T-cell (primary cell): ENCODE results near the gene GNPAT. TPM values are rescaled to one million over a fixed set of nuclear protein-coding genes. Genes with fewer than 3 reads are reported as not detected.

Source experiments
- ATAC-seq, 4 experiments: fragments of 200-7000 bp in 3 of 4; fragments of 150-1000 bp in 1 of 4; cut with Tn5 transposase; replicated peaks in 1 of 4; 1 replicate in 3 of 4; 2 replicates in 1 of 4; pipeline ENCODE4 v1.10.0; 2021; ENCODE audit warnings: moderate library complexity in 3 of 4, mild to moderate bottlenecking in 2 of 4, moderate number of reproducible peaks in 1 of 4
- CTCF ChIA-PET, 2 donors: fragments of 300-600 bp; sonication (Branson Sonifier 250); formaldehyde crosslinking; loops; one replicate each; lab custom pipeline; 2022; ENCODE audit warnings: antibody characterized with exemption in 2 of 2; lab: Charles Lee
- POLR2A ChIA-PET, 2 donors: fragments of 300-600 bp; sonication (Branson Sonifier 250); formaldehyde crosslinking; loops; one replicate each; lab custom pipeline; 2022; ENCODE audit warnings: antibody characterized with exemption in 2 of 2; lab: Charles Lee
- DNase-seq, 35 experiments: peaks; one replicate each; pipeline versions ENCODE4 v3.0.0 to v3.0.0-alpha.2; 2013 to 2023
- H3K27ac ChIP-seq: one replicate; pipeline ENCODE4 v1.5.1; 2013; ENCODE audit warnings: low read length
- H3K27me3 ChIP-seq, 2 experiments: replicated peaks in 1 of 2; 1 replicate in 1 of 2; 2 replicates in 1 of 2; pipeline versions ENCODE4 v1.6.1 to v1.7.0; 2013; ENCODE audit warnings: low read length in 1 of 2, mixed read lengths in 1 of 2; ENCODE audit not compliant: control insufficient read depth in 2 of 2, insufficient read depth in 2 of 2; ENCODE audit errors: extremely low read depth in 1 of 2
- H3K36me3 ChIP-seq, 2 donors: 1 replicate in 1 of 2; 2 replicates in 1 of 2; pipeline versions ENCODE4 v1.6.1 to v1.7.0; 2013; ENCODE audit warnings: low read length in 1 of 2; ENCODE audit not compliant: control insufficient read depth in 2 of 2, insufficient read depth in 1 of 2; ENCODE audit errors: extremely low read depth in 1 of 2
- H3K4me1 ChIP-seq, 2 experiments: 1 replicate in 1 of 2; 2 replicates in 1 of 2; pipeline versions ENCODE4 v1.6.1 to v1.7.0; 2013; ENCODE audit warnings: low read length in 2 of 2, mixed read lengths in 1 of 2; ENCODE audit not compliant: insufficient read depth in 2 of 2, control insufficient read depth in 1 of 2; ENCODE audit errors: extremely low read depth in 1 of 2
- H3K4me3 ChIP-seq, 2 donors: 1 replicate in 1 of 2; 2 replicates in 1 of 2; pipeline versions ENCODE4 v1.5.1 to v1.7.0; 2013; ENCODE audit warnings: mild to moderate bottlenecking in 2 of 2, low read length in 1 of 2, moderate library complexity in 1 of 2; ENCODE audit not compliant: control insufficient read depth in 1 of 2; ENCODE audit errors: extremely low read depth in 1 of 2
- H3K9me3 ChIP-seq: 2 replicates; pipeline ENCODE4 v1.7.0; 2013
- H3K27ac Mint-ChIP-seq, 2 donors: one replicate each; pipeline ENCODE4 v1.8.0; 2020 to 2021; ENCODE audit warnings: mild to moderate bottlenecking in 2 of 2, mixed read lengths in 2 of 2
- H3K27me3 Mint-ChIP-seq, 2 donors: one replicate each; pipeline ENCODE4 v1.8.0; 2021 to 2022; ENCODE audit warnings: mixed read lengths in 2 of 2
- H3K36me3 Mint-ChIP-seq: one replicate; pipeline ENCODE4 v1.8.0; 2021; ENCODE audit warnings: mixed read lengths
- H3K4me1 Mint-ChIP-seq, 3 donors: one replicate each; pipeline ENCODE4 v1.8.0; 2020 to 2022; ENCODE audit warnings: mixed read lengths in 3 of 3, mild to moderate bottlenecking in 1 of 3
- H3K4me3 Mint-ChIP-seq, 3 donors: one replicate each; pipeline ENCODE4 v1.8.0; 2020 to 2022; ENCODE audit warnings: mild to moderate bottlenecking in 3 of 3, mixed read lengths in 3 of 3, moderate library complexity in 3 of 3
- H3K9me3 Mint-ChIP-seq, 3 donors: one replicate each; pipeline ENCODE4 v1.8.0; 2020 to 2022; ENCODE audit warnings: mixed read lengths in 3 of 3
- WGBS: methylation state at CpG from one replicate; pipeline ENCODE4 v1.1.5; 2013; ENCODE audit warnings: missing lambda C conversion rate; ENCODE audit not compliant: insufficient coverage; 5-methylcytosine and 5-hydroxymethylcytosine counted together
- total RNA-seq, 35 experiments: library from RNA in 6 of 35; stranded (reverse) in 6 of 35; fragments of 120-200 nt in 1 of 35; gene quantifications; one replicate each; pipeline versions ENCODE4 v1.2.1 to v1.2.4 and lab custom pipeline; 2013 to 2026

GNPAT gene
- total RNA-seq, 5 donors from 2014 or later (not counting 1 experiment from before 2014, with no cell fraction given) = 23.7 to 36.9 (median 35.5) TPM

DNA sequence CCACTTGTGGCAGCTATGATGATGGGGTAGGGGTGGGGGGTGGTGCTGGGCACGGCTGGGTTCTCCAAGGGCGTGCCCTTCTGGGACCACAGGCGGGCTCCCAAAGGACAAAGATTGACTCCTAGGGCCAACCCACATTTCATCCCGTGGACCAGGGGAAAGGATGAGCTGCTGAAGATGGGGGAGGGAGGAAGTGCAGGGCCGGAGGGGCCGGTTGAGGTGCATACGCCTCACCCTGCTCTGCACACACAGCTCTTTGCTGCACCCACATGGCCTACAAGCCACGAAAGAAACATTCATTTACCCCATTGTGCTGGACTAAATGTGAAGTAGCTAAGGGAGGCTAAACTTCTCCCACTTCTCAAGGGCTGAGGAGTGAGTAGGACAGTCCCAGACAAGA is 34.2 kb upstream of the GNPAT start:
- Mint-ChIP-seq H3K27me3 (peaks cover 7 to 13% of the 10 kb centered on the region in 2 donors), H3K4me1 (peaks cover 10 to 17% (median 11%) of the 10 kb centered on the region in 3 donors), H3K4me3 (no peak overlapping the region), H3K9me3 (no peaks in the 10 kb centered on the region), H3K36me3 (no peaks in the 10 kb centered on the region), H3K27ac (no peak overlapping the region)
- Histone ChIP-seq H3K36me3 (no peaks in the 10 kb centered on the region), H3K4me3 (no peak overlapping the region), H3K27ac (no peak overlapping the region), H3K9me3 (no peaks in the 10 kb centered on the region), H3K4me1 (peaks cover 0 to 17% of the 10 kb centered on the region in 2 experiments), H3K27me3 (peaks cover 0 to 13% of the 10 kb centered on the region in 2 experiments)
- DNase-seq = no peak
- no peak for ATAC-seq
- CTCF ChIA-PET = no interaction called here
- WGBS = 100% methylated on average over 1 of the region's 8 CpGs
- POLR2A ChIA-PET = interaction anchor here in 1 of 2 donors (0.7 kb wide), 1 partner anchor 505 kb away, joined by 4 read pairs; no protein-coding TSS in a partner anchor

DNA sequence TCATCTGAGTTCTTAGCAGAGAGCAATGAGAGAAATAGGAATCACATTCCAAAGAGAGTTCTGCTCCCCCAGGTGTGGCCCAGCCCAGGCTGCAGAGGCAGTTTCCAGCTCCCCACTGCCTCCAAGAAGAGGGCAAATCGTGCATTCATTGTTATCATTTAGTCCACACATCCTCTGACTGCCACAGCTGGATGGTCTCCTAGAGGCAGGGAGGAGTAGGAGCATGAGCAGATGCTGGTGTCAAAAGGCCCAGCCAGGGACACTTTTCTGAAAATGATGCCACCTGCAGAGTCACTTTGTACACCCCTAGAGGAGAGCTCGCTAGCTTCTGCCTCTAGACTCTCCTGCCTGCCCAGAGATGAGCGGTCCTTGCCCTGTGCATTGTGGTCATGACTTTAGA is 33.6 kb upstream of the GNPAT start:
- H3K9me3 Mint-ChIP-seq = no peaks in the 10 kb centered on the region
- Histone ChIP-seq H3K4me1 (peaks cover 0 to 15% of the 10 kb centered on the region in 2 experiments), H3K27me3 (peaks cover 0 to 13% of the 10 kb centered on the region in 2 experiments), H3K27ac (no peak overlapping the region), H3K36me3 (no peaks in the 10 kb centered on the region), H3K9me3 (no peaks in the 10 kb centered on the region), H3K4me3 (no peak overlapping the region)
- no peak overlapping the region for H3K27ac Mint-ChIP-seq
- ATAC-seq = no peak
- no peaks in the 10 kb centered on the region for H3K36me3 Mint-ChIP-seq
- no peak overlapping the region for H3K4me3 Mint-ChIP-seq
- peaks cover 9 to 13% (median 10%) of the 10 kb centered on the region in 3 donors for H3K4me1 Mint-ChIP-seq
- CTCF ChIA-PET = interaction anchor here (0.7 kb wide), 2 partner anchors 43 to 751 kb away, joined by 3 read pairs; no protein-coding TSS in a partner anchor
- WGBS = no CpG with 5 or more reads among the region's 3 CpGs
- peaks cover 7 to 14% of the 10 kb centered on the region in 2 donors for H3K27me3 Mint-ChIP-seq
- POLR2A ChIA-PET = no interaction called here
- DNase-seq = no peak

DNA sequence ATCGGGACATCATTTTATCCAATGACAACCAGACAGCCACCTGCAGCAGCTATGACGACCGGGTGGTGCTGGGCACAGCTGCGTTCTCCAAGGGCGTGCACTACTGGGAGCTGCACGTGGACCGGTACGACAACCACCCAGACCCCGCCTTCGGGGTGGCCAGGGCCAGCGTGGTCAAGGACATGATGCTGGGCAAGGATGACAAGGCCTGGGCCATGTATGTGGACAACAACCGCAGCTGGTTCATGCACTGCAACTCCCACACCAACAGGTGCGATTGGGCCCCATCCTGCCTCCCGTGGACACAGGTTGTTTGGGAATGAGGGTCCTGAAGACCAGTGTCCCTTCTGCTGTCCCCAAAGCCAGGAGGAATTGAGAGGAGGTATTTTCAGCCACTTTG is 32.0 kb upstream of the GNPAT start:
- Histone ChIP-seq H3K9me3 (no peaks in the 10 kb centered on the region), H3K4me3 (no peak overlapping the region), H3K36me3 (no peaks in the 10 kb centered on the region), H3K27ac (no peak overlapping the region), H3K4me1 (peaks cover 0 to 10% of the 10 kb centered on the region in 2 experiments), H3K27me3 (peaks cover 0 to 9% of the 10 kb centered on the region in 2 experiments)
- no peak overlapping the region for H3K27ac Mint-ChIP-seq
- no peak overlapping the region for H3K4me3 Mint-ChIP-seq
- peaks cover 9 to 11% (median 10%) of the 10 kb centered on the region in 3 donors for H3K4me1 Mint-ChIP-seq
- DNase-seq = no peak
- 91% methylated on average over 11 of the region's 14 CpGs for WGBS
- ChIA-PET POLR2A (no interaction called here), CTCF (no interaction called here)
- no peak for ATAC-seq
- H3K36me3 Mint-ChIP-seq = no peaks in the 10 kb centered on the region
- H3K9me3 Mint-ChIP-seq = no peaks in the 10 kb centered on the region
- peaks cover 7 to 15% of the 10 kb centered on the region in 2 donors for H3K27me3 Mint-ChIP-seq

DNA sequence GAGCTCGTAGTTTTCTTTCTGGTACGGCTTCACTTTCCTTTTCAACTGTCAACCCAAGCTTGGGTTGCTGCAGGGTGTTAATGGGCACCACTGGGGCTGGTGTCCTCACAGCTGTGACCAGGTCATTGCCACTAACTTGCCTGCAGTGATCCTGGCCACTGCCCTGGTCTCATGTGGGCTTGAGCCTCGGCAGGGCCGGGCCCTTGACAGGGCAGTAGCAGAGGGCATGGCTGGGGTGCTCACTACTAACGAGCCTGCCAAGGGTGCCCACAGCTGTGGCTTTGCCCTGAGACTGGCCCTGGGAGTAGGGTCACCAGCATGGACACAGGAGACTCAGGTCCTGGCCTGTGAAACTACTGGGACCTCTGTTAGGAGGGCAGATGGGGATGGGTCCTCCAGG is 31.5 kb upstream of the GNPAT start:
- Histone ChIP-seq H3K9me3 (no peaks in the 10 kb centered on the region), H3K4me3 (no peak overlapping the region), H3K4me1 (peaks cover 0 to 10% of the 10 kb centered on the region in 2 experiments), H3K27me3 (peaks cover 0 to 9% of the 10 kb centered on the region in 2 experiments), H3K36me3 (no peaks in the 10 kb centered on the region), H3K27ac (no peak overlapping the region)
- H3K27ac Mint-ChIP-seq = no peak overlapping the region
- DNase-seq (no peak), ATAC-seq (no peak)
- H3K4me3 Mint-ChIP-seq = no peak overlapping the region
- ChIA-PET POLR2A (no interaction called here), CTCF (interaction anchor here (1.0 to 1.6 kb wide), 3 partner anchors 10 to 293 kb away, joined by 3 to 4 read pairs (median 3); no protein-coding TSS in a partner anchor)
- H3K9me3 Mint-ChIP-seq = no peaks in the 10 kb centered on the region
- no peaks in the 10 kb centered on the region for H3K36me3 Mint-ChIP-seq
- 67% methylated on average over 5 of the region's 5 CpGs for WGBS
- H3K27me3 Mint-ChIP-seq = peaks cover 7 to 11% of the 10 kb centered on the region in 2 donors
- peaks cover 9 to 11% (median 10%) of the 10 kb centered on the region in 3 donors for H3K4me1 Mint-ChIP-seq

DNA sequence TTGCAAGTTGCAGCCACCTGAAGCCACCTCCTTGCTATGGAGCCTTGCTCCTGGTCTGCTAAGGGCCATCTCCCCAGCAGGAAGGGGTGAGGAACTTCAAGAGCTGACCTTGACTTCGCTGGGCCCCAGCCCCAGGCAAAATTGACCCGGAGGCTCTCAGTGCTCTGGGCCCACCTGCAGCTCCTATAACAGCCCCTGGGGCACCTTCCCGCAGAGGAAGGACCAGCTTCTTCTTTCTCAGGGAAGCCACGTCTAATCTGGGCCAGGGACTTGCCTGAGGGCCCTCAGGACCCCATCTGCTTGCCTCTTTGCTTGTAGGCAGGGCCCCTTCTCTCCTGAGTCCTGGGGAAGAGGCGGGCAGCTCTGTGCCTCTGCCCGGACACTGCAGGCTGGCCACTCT is 30.9 kb upstream of the GNPAT start:
- H3K4me1 ChIP-seq = peaks cover 0 to 14% of the 10 kb centered on the region in 2 experiments
- ChIA-PET CTCF (interaction anchor here (1.0 to 1.6 kb wide), 3 partner anchors 9 to 294 kb away, joined by 3 to 4 read pairs (median 3); no protein-coding TSS in a partner anchor), POLR2A (no interaction called here)
- no peak overlapping the region for H3K4me3 Mint-ChIP-seq
- peaks cover 2 to 6% of the 10 kb centered on the region in 2 donors for H3K27me3 Mint-ChIP-seq
- DNase-seq (no peak), ATAC-seq (no peak)
- H3K36me3 ChIP-seq = no peaks in the 10 kb centered on the region
- H3K9me3 ChIP-seq = no peaks in the 10 kb centered on the region
- peaks cover 9 to 12% (median 10%) of the 10 kb centered on the region in 3 donors for H3K4me1 Mint-ChIP-seq
- WGBS = 75% methylated on average over 4 of the region's 6 CpGs
- no peak overlapping the region for H3K27ac ChIP-seq
- peaks cover 0 to 9% of the 10 kb centered on the region in 2 experiments for H3K27me3 ChIP-seq
- H3K36me3 Mint-ChIP-seq = no peaks in the 10 kb centered on the region
- no peaks in the 10 kb centered on the region for H3K9me3 Mint-ChIP-seq
- no peak overlapping the region for H3K4me3 ChIP-seq
- no peak overlapping the region for H3K27ac Mint-ChIP-seq

DNA sequence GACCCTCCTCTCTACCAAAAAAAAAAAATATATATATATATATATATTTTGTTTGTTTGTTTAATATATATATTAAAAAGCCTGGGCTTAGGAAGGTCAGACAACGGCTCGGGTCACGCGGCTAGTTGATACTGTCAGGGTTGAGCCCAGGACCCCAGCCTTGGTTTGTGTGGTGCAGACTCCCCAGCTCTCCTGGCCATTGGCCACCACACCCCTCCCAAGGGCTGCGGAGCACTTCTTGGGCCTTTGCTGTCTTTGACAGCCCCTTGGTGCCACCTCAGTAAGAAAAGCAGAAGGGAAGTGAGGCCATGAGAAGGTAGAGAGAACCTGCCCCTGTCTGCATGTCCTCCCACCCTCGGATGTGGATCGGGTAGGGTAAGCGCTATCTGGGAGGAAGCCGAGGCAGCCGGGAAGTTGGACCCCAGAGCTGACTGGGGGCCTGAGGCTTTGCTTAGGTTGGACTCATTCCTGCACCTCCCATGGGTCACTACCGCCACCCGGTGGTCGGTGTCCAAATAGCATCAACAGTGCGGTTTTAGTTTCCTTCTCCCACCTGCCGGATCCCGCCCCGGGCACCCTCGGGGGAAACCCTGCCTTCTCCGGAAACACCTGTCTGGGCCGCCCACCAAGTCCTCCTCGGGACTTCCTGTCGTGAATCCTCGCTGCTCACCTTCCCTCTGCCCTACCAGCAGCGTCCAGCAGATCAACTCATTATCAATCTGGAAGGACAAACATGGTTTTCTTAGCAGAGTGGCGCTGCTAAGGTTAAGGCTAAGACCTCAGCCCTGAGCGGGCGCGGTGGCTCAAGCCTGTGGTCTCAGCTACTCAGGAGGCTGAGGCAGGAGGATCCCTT is 29.8 kb upstream of the GNPAT start:
- peak; percentile 74 to 92 (median 85) for DNase-seq
- peak overlapping the region in 1 of 2 donors; percentile 47 for H3K27ac Mint-ChIP-seq
- peak; percentile 91 to 97 (median 92) for ATAC-seq
- H3K4me3 Mint-ChIP-seq = peak overlapping the region; percentile 71 to 81 (median 78)
- H3K27me3 ChIP-seq = peaks cover 0 to 12% of the 10 kb centered on the region in 2 experiments
- H3K9me3 ChIP-seq = no peaks in the 10 kb centered on the region
- peaks cover 0 to 18% of the 10 kb centered on the region in 2 experiments for H3K4me1 ChIP-seq
- H3K36me3 ChIP-seq = no peaks in the 10 kb centered on the region
- ChIA-PET POLR2A (no interaction called here), CTCF (interaction anchor here (0.6 to 1.6 kb wide), 4 partner anchors 293 to 658 kb away, joined by 3 to 4 read pairs (median 3); no protein-coding TSS in a partner anchor)
- no peaks in the 10 kb centered on the region for H3K9me3 Mint-ChIP-seq
- no peak overlapping the region for H3K27ac ChIP-seq
- H3K36me3 Mint-ChIP-seq = no peaks in the 10 kb centered on the region
- H3K4me3 ChIP-seq = peak overlapping the region; percentile 49
- peaks cover 0 to 2% of the 10 kb centered on the region in 2 donors for H3K27me3 Mint-ChIP-seq
- 1% methylated on average over 23 of the region's 28 CpGs for whole genome bisulfite sequencing
- H3K4me1 Mint-ChIP-seq = peaks cover 13 to 17% (median 16%) of the 10 kb centered on the region in 3 donors
